ENCODE results near the gene SLC26A3.

The SLC26A3 gene

GRCh38 chr7:107746006-107746405, 57.0 kb downstream of the SLC26A3 start:
- Histone ChIP-seq H3K4me3 (ENCODE audit: low read length) (peak overlapping the region; percentile 71; the same call in 1 of the 2 replicates), H3K4me1 (ENCODE audit: insufficient read depth, low read length) (peaks cover 19% of the 10 kb centered on the region; the same call in 1 of the 2 replicates), H3K36me3 (ENCODE audit: insufficient read depth, low read length) (peaks cover 25% of the 10 kb centered on the region), H3K9ac (ENCODE audit: low read depth, low read length) (no peak overlapping the region), H3K27me3 (ENCODE audit: insufficient read depth, low read length) (no peaks in the 10 kb centered on the region), H3K9me3 (ENCODE audit: insufficient read depth, low read depth, low read length) (no peaks in the 10 kb centered on the region), H3K27ac (ENCODE audit: low read depth, low read length) (no peak overlapping the region)
- WGBS: 92% methylated on average over 3 of the region's 3 CpGs

- H3K36me3 ChIP-seq (ENCODE audit: insufficient read depth, low read length): peaks cover 11% of the 10 kb centered on the region
- H3K4me1 ChIP-seq (ENCODE audit: insufficient read depth, low read length): peaks cover 19% of the 10 kb centered on the region; the same call in 1 of the 2 replicates
- H3K4me3 ChIP-seq (ENCODE audit: low read length): peak overlapping the region; percentile 71
- WGBS: under 1% methylated on average over 21 of the region's 22 CpGs
- H3K9me3 ChIP-seq (ENCODE audit: insufficient read depth, low read depth, low read length): no peaks in the 10 kb centered on the region
- H3K27ac ChIP-seq (ENCODE audit: low read depth, low read length): peak overlapping the region; percentile 92
- H3K27me3 ChIP-seq (ENCODE audit: insufficient read depth, low read length): no peaks in the 10 kb centered on the region
- peak overlapping the region; percentile 86 for H3K9ac ChIP-seq (ENCODE audit: low read depth, low read length)
Observed at GRCh38 chr7:107744345-107744750, 58.7 kb downstream of the SLC26A3 start.

- Histone ChIP-seq H3K36me3 (ENCODE audit: insufficient read depth, low read length) (peaks cover 5% of the 10 kb centered on the region), H3K27ac (ENCODE audit: low read depth, low read length) (peak within 1 kb of the TSS; percentile 92), H3K9ac (ENCODE audit: low read depth, low read length) (peak within 1 kb of the TSS; percentile 86), H3K27me3 (ENCODE audit: insufficient read depth, low read length) (no peaks in the 10 kb centered on the region), H3K4me1 (ENCODE audit: insufficient read depth, low read length) (peaks cover 19% of the 10 kb centered on the region; the same call in 1 of the 2 replicates), H3K9me3 (ENCODE audit: insufficient read depth, low read depth, low read length) (no peaks in the 10 kb centered on the region), H3K4me3 (ENCODE audit: low read length) (peak within 1 kb of the TSS; percentile 71)
- under 1% methylated on average over 56 of the region's 56 CpGs for WGBS
Observed at GRCh38 chr7:107743567-107744344, 59.3 kb downstream of the SLC26A3 start, which contains the start of gene CBLL1. Gene CBLL1, plus strand, starts transcription at chr7:107744142. Its CDS starts 22 bp downstream, at chr7:107744164.

GRCh38 chr7:107742678-107743566, 60.1 kb downstream of the SLC26A3 start:
- Histone ChIP-seq H3K27ac (ENCODE audit: low read depth, low read length) (peak overlapping the region; percentile 48), H3K4me3 (ENCODE audit: low read length) (peak overlapping the region; percentile 71)
- 15% methylated on average over 29 of the region's 29 CpGs for WGBS

GRCh38 chr7:107728276-107728675, 74.7 kb downstream of the SLC26A3 start:
- Histone ChIP-seq H3K4me1 (ENCODE audit: insufficient read depth, low read length) (no peaks in the 10 kb centered on the region), H3K27ac (ENCODE audit: low read depth, low read length) (no peak overlapping the region), H3K27me3 (ENCODE audit: insufficient read depth, low read length) (no peaks in the 10 kb centered on the region), H3K4me3 (ENCODE audit: low read length) (no peak overlapping the region), H3K9me3 (ENCODE audit: insufficient read depth, low read depth, low read length) (no peaks in the 10 kb centered on the region), H3K9ac (ENCODE audit: low read depth, low read length) (no peak overlapping the region), H3K36me3 (ENCODE audit: insufficient read depth, low read length) (no peaks in the 10 kb centered on the region)

More at GRCh38 chr7:107742678-107743566, 60.1 kb downstream of the SLC26A3 start:
- no peaks in the 10 kb centered on the region for H3K9me3 ChIP-seq (ENCODE audit: insufficient read depth, low read depth, low read length)
- no peaks in the 10 kb centered on the region for H3K27me3 ChIP-seq (ENCODE audit: insufficient read depth, low read length)
- H3K36me3 ChIP-seq (ENCODE audit: insufficient read depth, low read length): no peaks in the 10 kb centered on the region
- peak overlapping the region; percentile 86 for H3K9ac ChIP-seq (ENCODE audit: low read depth, low read length)
- peaks cover 19% of the 10 kb centered on the region; the same call in 1 of the 2 replicates for H3K4me1 ChIP-seq (ENCODE audit: insufficient read depth, low read length)

GRCh38 chr7:107726356-107727130, 76.5 kb downstream of the SLC26A3 start:
- Histone ChIP-seq H3K9ac (ENCODE audit: low read depth, low read length) (no peak overlapping the region), H3K36me3 (ENCODE audit: insufficient read depth, low read length) (no peaks in the 10 kb centered on the region), H3K27me3 (ENCODE audit: insufficient read depth, low read length) (no peaks in the 10 kb centered on the region), H3K27ac (ENCODE audit: low read depth, low read length) (no peak overlapping the region), H3K4me3 (ENCODE audit: low read length) (no peak overlapping the region), H3K4me1 (ENCODE audit: insufficient read depth, low read length) (no peaks in the 10 kb centered on the region), H3K9me3 (ENCODE audit: insufficient read depth, low read depth, low read length) (no peaks in the 10 kb centered on the region)
- WGBS: 93% methylated on average over 3 of the region's 3 CpGs

GRCh38 chr7:107725138-107725740, 77.8 kb downstream of the SLC26A3 start:
- H3K9me3 ChIP-seq (ENCODE audit: insufficient read depth, low read depth, low read length): no peaks in the 10 kb centered on the region
- WGBS: 42% methylated on average over 4 of the region's 4 CpGs
- no peaks in the 10 kb centered on the region for H3K36me3 ChIP-seq (ENCODE audit: insufficient read depth, low read length)
- H3K4me1 ChIP-seq (ENCODE audit: insufficient read depth, low read length): no peaks in the 10 kb centered on the region
- no peak overlapping the region for H3K4me3 ChIP-seq (ENCODE audit: low read length)
- no peak overlapping the region for H3K9ac ChIP-seq (ENCODE audit: low read depth, low read length)
- no peak overlapping the region for H3K27ac ChIP-seq (ENCODE audit: low read depth, low read length)
- no peaks in the 10 kb centered on the region for H3K27me3 ChIP-seq (ENCODE audit: insufficient read depth, low read length)

GRCh38 chr7:107723255-107723654, 79.8 kb downstream of the SLC26A3 start:
- 93% methylated on average over 2 of the region's 2 CpGs for whole genome bisulfite sequencing
- Histone ChIP-seq H3K9ac (ENCODE audit: low read depth, low read length) (no peak overlapping the region), H3K4me1 (ENCODE audit: insufficient read depth, low read length) (no peaks in the 10 kb centered on the region), H3K36me3 (ENCODE audit: insufficient read depth, low read length) (no peaks in the 10 kb centered on the region), H3K4me3 (ENCODE audit: low read length) (no peak overlapping the region), H3K9me3 (ENCODE audit: insufficient read depth, low read depth, low read length) (no peaks in the 10 kb centered on the region), H3K27ac (ENCODE audit: low read depth, low read length) (no peak overlapping the region), H3K27me3 (ENCODE audit: insufficient read depth, low read length) (no peaks in the 10 kb centered on the region)

GRCh38 chr7:107721286-107721685, 81.7 kb downstream of the SLC26A3 start:
- no peak overlapping the region for H3K9ac ChIP-seq (ENCODE audit: low read depth, low read length)
- H3K27ac ChIP-seq (ENCODE audit: low read depth, low read length): no peak overlapping the region
- no peak overlapping the region for H3K4me3 ChIP-seq (ENCODE audit: low read length)
- no peaks in the 10 kb centered on the region for H3K4me1 ChIP-seq (ENCODE audit: insufficient read depth, low read length)
- H3K36me3 ChIP-seq (ENCODE audit: insufficient read depth, low read length): no peaks in the 10 kb centered on the region
- no CpG with 5 or more reads among the region's 1 CpG for WGBS
- no peaks in the 10 kb centered on the region for H3K27me3 ChIP-seq (ENCODE audit: insufficient read depth, low read length)
- no peaks in the 10 kb centered on the region for H3K9me3 ChIP-seq (ENCODE audit: insufficient read depth, low read depth, low read length)

- 94% methylated on average over 4 of the region's 4 CpGs for WGBS
- H3K9ac ChIP-seq (ENCODE audit: low read depth, low read length): no peak overlapping the region
- H3K27ac ChIP-seq (ENCODE audit: low read depth, low read length): no peak overlapping the region
- H3K4me1 ChIP-seq (ENCODE audit: insufficient read depth, low read length): no peaks in the 10 kb centered on the region
- H3K36me3 ChIP-seq (ENCODE audit: insufficient read depth, low read length): no peaks in the 10 kb centered on the region
- no peak overlapping the region for H3K4me3 ChIP-seq (ENCODE audit: low read length)
- no peaks in the 10 kb centered on the region for H3K9me3 ChIP-seq (ENCODE audit: insufficient read depth, low read depth, low read length)
- H3K27me3 ChIP-seq (ENCODE audit: insufficient read depth, low read length): no peaks in the 10 kb centered on the region
Observed at GRCh38 chr7:107718456-107719193, 84.4 kb downstream of the SLC26A3 start.
